Lower lobe of right lung (tissue), 2 donors: ENCODE data around the gene MOSMO. TPM values are rescaled to one million over a fixed set of nuclear protein-coding genes. Genes with fewer than 3 reads are reported as not detected.
"Not testable (repeated sequence)": the region's sequence is repeated elsewhere in the genome, so short reads cannot be mapped to it uniquely, and the experiment has no call there.

Experiments
- ATAC-seq, 2 donors: fragments of 200-7000 bp; cut with Tn5 transposase; one replicate each; pipeline ENCODE4 v1.9.1; 2020 to 2022; ENCODE audit warnings: mild to moderate bottlenecking in 2 of 2, moderate library complexity in 2 of 2
- DNase-seq: peaks from one replicate; pipeline ENCODE4 v3.0.0-alpha.2; 2020
- H3K27ac ChIP-seq: fragments of 200-600 bp; one replicate; pipeline ENCODE4 v1.8.0; 2022
- H3K27me3 ChIP-seq: fragments of 200-600 bp; one replicate; pipeline ENCODE4 v1.8.0; 2022; ENCODE audit warnings: low read depth
- H3K36me3 ChIP-seq: fragments of 200-600 bp; one replicate; pipeline ENCODE4 v1.8.0; 2022; ENCODE audit warnings: mild to moderate bottlenecking
- H3K4me1 ChIP-seq: fragments of 200-600 bp; one replicate; pipeline ENCODE4 v1.8.0; 2022
- H3K4me3 ChIP-seq: fragments of 200-600 bp; one replicate; pipeline ENCODE4 v1.8.0; 2022; ENCODE audit warnings: mild to moderate bottlenecking
- H3K9me3 ChIP-seq: fragments of 200-600 bp; one replicate; pipeline ENCODE4 v1.8.0; 2022
- CTCF ChIP-seq: fragments of 200-600 bp; IDR thresholded peaks from one replicate; pipeline ENCODE4 v1.8.0; 2022; ENCODE audit warnings: antibody characterized with exemption, mild to moderate bottlenecking
- intact Hi-C: fragments of 100-400 bp; cut with DNase I; formaldehyde crosslinking; loops from one replicate; pipeline ENCODE4 v1.11.0; 2022
- total RNA-seq: library from RNA; stranded (reverse); fragmentation: NEBNext Ultra II Directional; extraction: Animal tissue kit (Norgen Biotek cat#: 25700); gene quantifications from one replicate; pipeline ENCODE4 v1.2.1, GENCODE V29; 2021
- donor health status: DM: no; HTN: yes; CAD: no; lungs with severe emphysema.

The MOSMO gene
- total RNA-seq, 1 donor from 2014 or later, result 15.4 TPM

GRCh38 chr16:22109258-22109898 lies 101.5 kb downstream of the MOSMO start:
- Histone ChIP-seq H3K36me3 (no peaks in the 10 kb centered on the region), H3K27ac (no peak overlapping the region), H3K4me3 (no peak overlapping the region), H3K9me3 (no peaks in the 10 kb centered on the region), H3K4me1 (no peaks in the 10 kb centered on the region), H3K27me3 (peaks cover 4% of the 10 kb centered on the region)
- no peak for DNase-seq
- no peak for ATAC-seq
- no peak for TF ChIP-seq CTCF
- intact Hi-C loops, result no loop called here

GRCh38 chr16:22111629-22112028 lies 103.7 kb downstream of the MOSMO start:
- intact Hi-C loops, H3K36me3 ChIP-seq, H3K9me3 ChIP-seq, H3K27me3 ChIP-seq, H3K27ac ChIP-seq, H3K4me1 ChIP-seq, DNase-seq, H3K4me3 ChIP-seq, ATAC-seq: not testable (repeated sequence)

GRCh38 chr16:22116095-22116700 lies 108.3 kb downstream of the MOSMO start:
- no peak for ATAC-seq
- no peaks in the 10 kb centered on the region for H3K36me3 ChIP-seq
- H3K27ac ChIP-seq, result no peak overlapping the region
- H3K4me1 ChIP-seq, result no peaks in the 10 kb centered on the region
- no peaks in the 10 kb centered on the region for H3K9me3 ChIP-seq
- no peak for DNase-seq
- H3K4me3 ChIP-seq, result no peak overlapping the region
- intact Hi-C loops, result no loop called here
- no peaks in the 10 kb centered on the region for H3K27me3 ChIP-seq
- no peak for TF ChIP-seq CTCF

DNA sequence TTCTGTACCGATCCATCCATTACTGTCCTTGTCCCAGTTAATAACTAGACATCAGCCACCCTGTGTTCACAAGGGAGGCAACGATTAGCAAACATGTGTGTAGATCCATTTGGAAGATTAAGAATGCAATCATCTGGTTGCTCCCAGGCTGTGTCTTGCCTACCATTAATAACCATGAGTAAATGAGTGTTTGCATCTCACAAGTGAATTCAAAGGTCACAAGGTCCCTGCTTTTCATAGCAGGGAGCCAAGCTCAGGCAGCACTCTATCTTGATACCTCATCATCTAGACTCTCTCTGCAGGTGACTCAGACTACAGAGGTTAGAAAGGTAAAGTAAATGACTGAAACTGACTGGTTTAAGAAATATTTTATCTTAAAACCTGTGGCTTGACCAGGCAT lies 109.7 kb downstream of the MOSMO start:
- intact Hi-C loops, result no loop called here
- Histone ChIP-seq H3K36me3 (no peaks in the 10 kb centered on the region), H3K27me3 (no peaks in the 10 kb centered on the region), H3K4me3 (no peak overlapping the region), H3K9me3 (no peaks in the 10 kb centered on the region), H3K27ac (no peak overlapping the region), H3K4me1 (no peaks in the 10 kb centered on the region)
- TF ChIP-seq CTCF, result no peak
- no peak for DNase-seq
- ATAC-seq, result no peak

DNA sequence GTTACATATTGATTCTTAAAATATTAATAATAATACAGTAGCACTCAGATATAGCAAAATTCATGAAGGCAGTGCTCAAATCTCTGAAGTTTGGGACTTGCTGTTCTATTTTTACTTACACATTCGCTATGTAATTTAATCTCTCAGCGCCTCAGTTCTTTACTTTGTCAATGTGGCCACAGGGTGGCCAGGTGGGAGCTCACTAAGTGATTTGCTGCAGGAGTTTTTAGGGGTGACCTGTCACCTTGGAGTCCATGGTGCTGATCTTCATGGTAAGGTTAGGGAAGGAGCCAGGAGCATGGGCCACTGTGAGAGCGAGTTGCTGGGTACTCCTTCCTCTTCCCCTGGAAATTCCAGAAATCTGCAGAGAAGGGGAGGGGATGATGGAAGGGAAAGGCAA lies 112.5 kb downstream of the MOSMO start:
- Histone ChIP-seq H3K36me3 (no peaks in the 10 kb centered on the region), H3K27ac (no peak overlapping the region), H3K4me1 (no peaks in the 10 kb centered on the region), H3K27me3 (no peaks in the 10 kb centered on the region), H3K4me3 (no peak overlapping the region), H3K9me3 (no peaks in the 10 kb centered on the region)
- intact Hi-C loops, result no loop called here
- ATAC-seq (no peak), DNase-seq (no peak)
- TF ChIP-seq CTCF, result no peak

GRCh38 chr16:22122239-22122638 lies 114.3 kb downstream of the MOSMO start:
- DNase-seq (no peak), ATAC-seq (no peak)
- intact Hi-C loops, result no loop called here
- Histone ChIP-seq H3K4me1 (no peaks in the 10 kb centered on the region), H3K9me3 (no peaks in the 10 kb centered on the region), H3K27me3 (no peaks in the 10 kb centered on the region), H3K36me3 (no peaks in the 10 kb centered on the region), H3K27ac (no peak overlapping the region), H3K4me3 (no peak overlapping the region)
- TF ChIP-seq CTCF, result no peak
